Measurements from ENCODE around the gene APOBR. TPM values are rescaled to one million over a fixed set of nuclear protein-coding genes. Genes with fewer than 3 reads are reported as not detected.

APOBR gene
- total RNA-seq, 4 donors from 2014 or later: 0.88 to 2.0 (median 1.6) TPM

DNA sequence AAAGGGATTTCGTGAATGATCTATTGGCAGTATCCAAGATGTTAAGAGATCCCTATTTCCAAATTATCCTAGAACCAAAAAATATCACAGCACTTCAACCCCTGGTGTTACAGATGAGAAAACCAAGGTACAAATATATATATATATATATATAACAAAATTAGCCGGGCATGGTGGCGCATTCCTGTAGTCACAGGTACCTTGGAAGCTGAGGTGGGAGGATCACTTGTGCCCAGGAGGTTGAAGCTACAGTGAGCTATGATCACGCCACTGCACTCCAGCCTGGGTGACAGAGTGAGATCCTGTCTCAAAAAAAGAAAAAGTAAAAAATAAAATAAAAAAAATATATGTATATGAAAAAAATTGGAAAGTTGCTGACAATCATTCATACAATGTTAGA is 1.9 kb upstream of the APOBR start:
- DNase-seq (ENCODE audit: low spot score in 2 of 2): no peak
- intact Hi-C loops (cut with DNase I; ENCODE audit: low total_unique reads): loop anchor here (5.0 kb wide), 1 partner anchor 40 kb away; no protein-coding TSS in a partner anchor
- TF ChIP-seq POLR2A (IDR thresholded peaks at IDR 0.05): no peak
- TF ChIP-seq, protein P1, sequence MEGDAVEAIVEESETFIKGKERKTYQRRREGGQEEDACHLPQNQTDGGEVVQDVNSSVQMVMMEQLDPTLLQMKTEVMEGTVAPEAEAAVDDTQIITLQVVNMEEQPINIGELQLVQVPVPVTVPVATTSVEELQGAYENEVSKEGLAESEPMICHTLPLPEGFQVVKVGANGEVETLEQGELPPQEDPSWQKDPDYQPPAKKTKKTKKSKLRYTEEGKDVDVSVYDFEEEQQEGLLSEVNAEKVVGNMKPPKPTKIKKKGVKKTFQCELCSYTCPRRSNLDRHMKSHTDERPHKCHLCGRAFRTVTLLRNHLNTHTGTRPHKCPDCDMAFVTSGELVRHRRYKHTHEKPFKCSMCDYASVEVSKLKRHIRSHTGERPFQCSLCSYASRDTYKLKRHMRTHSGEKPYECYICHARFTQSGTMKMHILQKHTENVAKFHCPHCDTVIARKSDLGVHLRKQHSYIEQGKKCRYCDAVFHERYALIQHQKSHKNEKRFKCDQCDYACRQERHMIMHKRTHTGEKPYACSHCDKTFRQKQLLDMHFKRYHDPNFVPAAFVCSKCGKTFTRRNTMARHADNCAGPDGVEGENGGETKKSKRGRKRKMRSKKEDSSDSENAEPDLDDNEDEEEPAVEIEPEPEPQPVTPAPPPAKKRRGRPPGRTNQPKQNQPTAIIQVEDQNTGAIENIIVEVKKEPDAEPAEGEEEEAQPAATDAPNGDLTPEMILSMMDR (IDR thresholded peaks at IDR 0.05): no peak
- 43 to 50% methylated on average over 4 of the region's 4 CpGs for WGBS, 2 donors
- H3K4me3 ChIP-seq (ENCODE audit: low read depth, poor library complexity, severe bottlenecking): no peak overlapping the region

DNA sequence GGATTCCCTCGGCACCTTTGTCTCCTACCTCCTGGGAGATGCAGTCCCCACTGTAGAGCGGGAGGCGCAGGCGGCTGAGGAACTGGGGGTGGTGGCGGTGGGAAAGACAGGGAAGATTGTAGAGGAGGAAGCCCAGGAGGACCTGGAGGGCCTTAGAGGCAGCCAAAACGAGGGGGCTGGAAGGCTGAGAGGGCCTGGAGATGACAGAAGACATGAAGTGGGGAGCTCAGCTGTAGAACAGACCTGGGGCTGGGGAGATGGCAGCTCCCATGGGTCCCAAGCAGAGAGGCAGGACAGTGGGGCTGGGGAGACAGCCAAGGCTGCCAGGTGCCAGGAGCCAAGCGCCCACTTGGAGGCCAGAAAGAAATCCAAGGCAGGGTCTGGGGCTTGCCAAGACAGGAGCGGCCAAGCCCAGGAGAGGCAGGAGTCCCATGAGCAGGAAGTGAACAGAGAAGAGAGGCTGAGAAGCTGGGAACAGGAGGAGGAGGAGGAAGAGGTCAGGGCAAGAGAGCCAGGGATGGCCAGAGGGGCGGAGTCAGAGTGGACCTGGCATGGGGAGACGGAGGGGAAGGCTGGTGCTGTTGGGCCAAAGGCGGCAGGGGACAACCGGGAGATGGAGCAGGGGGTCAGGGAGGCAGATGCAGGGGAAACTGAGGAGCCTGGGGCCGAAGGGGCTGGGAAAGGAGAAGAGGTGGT is 803 bp downstream of the APOBR start:
- no peak for DNase-seq (ENCODE audit: low spot score in 2 of 2)
- WGBS, 2 donors: 78 to 81% methylated on average over 13 of the region's 13 CpGs
- intact Hi-C loops (cut with DNase I; ENCODE audit: low total_unique reads): no loop called here

DNA sequence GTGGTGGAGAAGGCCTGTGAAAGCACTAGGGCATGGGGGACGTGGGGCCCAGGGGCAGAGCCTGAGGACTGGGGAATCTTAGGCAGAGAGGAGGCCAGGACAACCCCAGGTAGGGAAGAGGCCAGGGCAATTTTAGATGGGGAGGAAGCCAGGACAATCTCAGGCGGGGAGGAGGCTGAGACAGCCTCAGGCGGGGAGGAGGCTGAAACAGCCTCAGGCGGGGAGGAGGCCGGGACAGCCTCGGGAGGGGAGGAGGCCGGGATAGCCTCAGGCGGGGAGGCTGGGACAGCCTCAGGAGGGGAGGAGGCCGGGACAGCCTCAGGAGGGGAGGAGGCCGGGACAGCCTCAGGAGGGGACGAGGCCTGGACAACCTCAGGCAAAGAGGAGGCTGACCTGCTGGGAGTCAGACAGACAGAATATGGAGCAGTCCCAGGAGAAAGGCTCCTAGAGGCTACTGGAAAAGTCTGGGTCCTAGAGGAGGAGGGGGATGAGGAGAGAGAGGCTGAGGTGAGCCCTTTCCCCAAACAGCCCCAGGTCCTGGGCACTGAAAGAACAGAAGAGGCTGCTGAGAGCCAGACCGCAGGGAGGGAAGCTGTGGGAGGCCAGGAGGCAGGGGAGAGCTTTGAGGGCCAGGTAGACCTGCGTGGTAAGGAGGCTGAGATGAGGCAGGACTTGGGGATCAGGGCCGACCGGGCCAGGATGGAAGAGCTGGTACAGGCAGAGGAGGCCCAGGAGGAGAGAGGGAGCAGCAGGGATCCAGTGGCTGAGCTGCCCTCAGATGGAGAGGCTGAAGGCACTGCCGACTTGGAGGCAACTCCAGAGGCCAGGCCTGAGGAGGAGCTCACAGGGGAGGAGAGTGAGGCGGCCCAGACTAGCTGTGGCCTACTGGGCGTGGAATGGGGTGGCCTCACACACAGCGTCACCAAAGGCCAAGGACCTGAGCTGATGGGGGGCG is 1.6 kb downstream of the APOBR start:
- intact Hi-C loops (cut with DNase I; ENCODE audit: low total_unique reads): no loop called here
- 84 to 86% methylated on average over 20 of the region's 20 CpGs for WGBS, 2 donors
- no peak for DNase-seq (ENCODE audit: low spot score in 2 of 2)
- H3K4me3 ChIP-seq (ENCODE audit: low read depth, poor library complexity, severe bottlenecking): no peak overlapping the region
- no peak for TF ChIP-seq POLR2A (IDR thresholded peaks at IDR 0.05)
- TF ChIP-seq, protein P1 (IDR thresholded peaks at IDR 0.05): no peak

More for the DNA sequence above, 803 bp downstream of the APOBR start:
- no peak overlapping the region for H3K4me3 ChIP-seq (ENCODE audit: low read depth, poor library complexity, severe bottlenecking)
- no peak for TF ChIP-seq POLR2A (IDR thresholded peaks at IDR 0.05)
- TF ChIP-seq, protein P1 (IDR thresholded peaks at IDR 0.05): no peak

DNA sequence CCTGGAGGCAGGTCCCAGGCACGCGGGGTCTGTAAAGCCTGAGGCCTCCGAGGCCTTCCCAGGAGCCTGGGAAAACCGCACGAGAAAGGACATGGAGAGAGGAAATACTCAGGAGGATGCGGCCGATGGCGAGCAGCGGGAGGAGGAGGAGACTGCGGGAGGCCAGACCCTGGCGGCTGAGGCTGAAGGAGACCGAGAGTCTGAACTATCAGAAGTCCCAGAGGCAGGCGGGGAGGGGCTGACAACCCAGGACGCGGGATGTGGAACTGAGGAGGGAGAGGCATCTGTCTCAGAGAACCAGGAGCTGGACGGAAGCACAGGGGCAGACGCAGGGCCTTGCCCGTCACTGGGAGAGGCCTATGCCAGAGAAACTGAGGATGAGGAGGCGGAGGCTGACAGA is 2.4 kb downstream of the APOBR start:
- WGBS, 2 donors: 80 to 84% methylated on average over 19 of the region's 19 CpGs
- intact Hi-C loops (cut with DNase I; ENCODE audit: low total_unique reads): no loop called here

DNA sequence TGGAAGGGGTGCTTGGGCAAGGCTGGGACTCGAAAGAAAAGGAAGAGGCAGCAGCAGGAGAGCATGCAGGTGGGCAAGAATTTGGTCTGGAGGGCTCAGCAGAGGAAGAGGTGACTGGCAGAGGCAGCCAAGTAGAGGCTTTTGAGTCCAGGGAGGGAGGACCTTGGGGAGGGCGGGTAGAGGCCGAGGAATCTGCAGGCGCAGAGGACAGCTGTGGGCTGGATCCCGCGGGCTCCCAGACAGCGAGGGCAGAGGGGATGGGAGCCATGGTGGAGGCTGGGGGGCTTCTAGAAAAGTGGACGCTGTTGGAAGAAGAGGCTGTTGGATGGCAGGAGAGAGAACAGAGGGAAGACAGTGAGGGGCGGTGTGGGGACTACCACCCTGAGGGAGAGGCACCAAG is 2.9 kb downstream of the APOBR start:
- no peak for TF ChIP-seq POLR2A (IDR thresholded peaks at IDR 0.05)
- TF ChIP-seq, protein P1 (IDR thresholded peaks at IDR 0.05): no peak
- WGBS, 2 donors: 88 to 92% methylated on average over 9 of the region's 9 CpGs
- intact Hi-C loops (cut with DNase I; ENCODE audit: low total_unique reads): no loop called here

More for the DNA sequence above, 2.4 kb downstream of the APOBR start:
- DNase-seq (ENCODE audit: low spot score in 2 of 2): no peak
- H3K4me3 ChIP-seq (ENCODE audit: low read depth, poor library complexity, severe bottlenecking): no peak overlapping the region
- TF ChIP-seq, protein P1 (IDR thresholded peaks at IDR 0.05): no peak
- TF ChIP-seq POLR2A (IDR thresholded peaks at IDR 0.05): no peak

More for the DNA sequence above, 2.9 kb downstream of the APOBR start:
- H3K4me3 ChIP-seq (ENCODE audit: low read depth, poor library complexity, severe bottlenecking): no peak overlapping the region
- no peak for DNase-seq (ENCODE audit: low spot score in 2 of 2)
